Lower lobe of right lung (tissue), 2 donors: ENCODE measurements around the gene ST6GALNAC3. TPM values are rescaled to one million over a fixed set of nuclear protein-coding genes. Genes with fewer than 3 reads are reported as not detected.

Experiments used
- ATAC-seq, 2 donors: fragments of 200-7000 bp; cut with Tn5 transposase; one replicate each; pipeline ENCODE4 v1.9.1; 2020 to 2022; ENCODE audit warnings: mild to moderate bottlenecking in 2 of 2, moderate library complexity in 2 of 2
- DNase-seq: peaks from one replicate; pipeline ENCODE4 v3.0.0-alpha.2; 2020
- H3K27ac ChIP-seq: fragments of 200-600 bp; one replicate; pipeline ENCODE4 v1.8.0; 2022
- H3K27me3 ChIP-seq: fragments of 200-600 bp; one replicate; pipeline ENCODE4 v1.8.0; 2022; ENCODE audit warnings: low read depth
- H3K36me3 ChIP-seq: fragments of 200-600 bp; one replicate; pipeline ENCODE4 v1.8.0; 2022; ENCODE audit warnings: mild to moderate bottlenecking
- H3K4me1 ChIP-seq: fragments of 200-600 bp; one replicate; pipeline ENCODE4 v1.8.0; 2022
- H3K4me3 ChIP-seq: fragments of 200-600 bp; one replicate; pipeline ENCODE4 v1.8.0; 2022; ENCODE audit warnings: mild to moderate bottlenecking
- H3K9me3 ChIP-seq: fragments of 200-600 bp; one replicate; pipeline ENCODE4 v1.8.0; 2022
- CTCF ChIP-seq: fragments of 200-600 bp; IDR thresholded peaks from one replicate; pipeline ENCODE4 v1.8.0; 2022; ENCODE audit warnings: antibody characterized with exemption, mild to moderate bottlenecking
- intact Hi-C: fragments of 100-400 bp; cut with DNase I; formaldehyde crosslinking; loops from one replicate; pipeline ENCODE4 v1.11.0; 2022
- total RNA-seq: library from RNA; stranded (reverse); fragmentation: NEBNext Ultra II Directional; extraction: Animal tissue kit (Norgen Biotek cat#: 25700); gene quantifications from one replicate; pipeline ENCODE4 v1.2.1, GENCODE V29; 2021
- donor health status: DM: no; HTN: yes; CAD: no; lungs with severe emphysema.

ST6GALNAC3 gene
- total RNA-seq, 1 donor from 2014 or later = 8.8 TPM

- no peaks in the 10 kb centered on the region for H3K36me3 ChIP-seq
- no peak for ATAC-seq
- DNase-seq = no peak
- H3K9me3 ChIP-seq = no peaks in the 10 kb centered on the region
- H3K4me3 ChIP-seq = no peak overlapping the region
- H3K4me1 ChIP-seq = no peaks in the 10 kb centered on the region
- no peak for TF ChIP-seq CTCF
- no peaks in the 10 kb centered on the region for H3K27me3 ChIP-seq
- H3K27ac ChIP-seq = no peak overlapping the region
- intact Hi-C loops = no loop called here
Observed at GRCh38 chr1:76501136-76501535, 426.6 kb downstream of the ST6GALNAC3 start.

- H3K4me3 ChIP-seq = no peak overlapping the region
- H3K4me1 ChIP-seq = no peaks in the 10 kb centered on the region
- TF ChIP-seq CTCF = no peak
- DNase-seq = no peak
- H3K9me3 ChIP-seq = no peaks in the 10 kb centered on the region
- intact Hi-C loops = no loop called here
- H3K36me3 ChIP-seq = no peaks in the 10 kb centered on the region
- H3K27me3 ChIP-seq = no peaks in the 10 kb centered on the region
- no peak overlapping the region for H3K27ac ChIP-seq
- ATAC-seq = no peak
Observed at GRCh38 chr1:76501586-76502219, 427.2 kb downstream of the ST6GALNAC3 start.

- intact Hi-C loops = no loop called here
- no peak for DNase-seq
- H3K4me3 ChIP-seq = no peak overlapping the region
Observed at GRCh38 chr1:76503100-76503499, 428.6 kb downstream of the ST6GALNAC3 start.

GRCh38 chr1:76503736-76504135 is 429.2 kb downstream of the ST6GALNAC3 start:
- H3K9me3 ChIP-seq = no peaks in the 10 kb centered on the region
- DNase-seq = no peak
- H3K27ac ChIP-seq = no peak overlapping the region
- intact Hi-C loops = no loop called here
- no peaks in the 10 kb centered on the region for H3K27me3 ChIP-seq
- ATAC-seq = no peak
- no peaks in the 10 kb centered on the region for H3K36me3 ChIP-seq
- H3K4me3 ChIP-seq = no peak overlapping the region
- TF ChIP-seq CTCF = no peak
- no peaks in the 10 kb centered on the region for H3K4me1 ChIP-seq

More at GRCh38 chr1:76503100-76503499, 428.6 kb downstream of the ST6GALNAC3 start:
- Histone ChIP-seq H3K27me3 (no peaks in the 10 kb centered on the region), H3K36me3 (no peaks in the 10 kb centered on the region), H3K9me3 (no peaks in the 10 kb centered on the region), H3K27ac (no peak overlapping the region), H3K4me1 (no peaks in the 10 kb centered on the region)
- no peak for ATAC-seq
- no peak for TF ChIP-seq CTCF

- intact Hi-C loops = no loop called here
- ATAC-seq = no peak
- TF ChIP-seq CTCF = no peak
Observed at GRCh38 chr1:76507376-76507775, 432.8 kb downstream of the ST6GALNAC3 start.

More at GRCh38 chr1:76507376-76507775, 432.8 kb downstream of the ST6GALNAC3 start:
- Histone ChIP-seq H3K9me3 (no peaks in the 10 kb centered on the region), H3K4me3 (no peak overlapping the region), H3K4me1 (no peaks in the 10 kb centered on the region), H3K27ac (no peak overlapping the region), H3K27me3 (no peaks in the 10 kb centered on the region), H3K36me3 (no peaks in the 10 kb centered on the region)
- DNase-seq = no peak
